ENCODE measurements around the gene FUCA2. TPM values are rescaled to one million over a fixed set of nuclear protein-coding genes. Genes with fewer than 3 reads are reported as not detected.
"Not testable (repeated sequence)": the region's sequence is repeated elsewhere in the genome, so short reads cannot be mapped to it uniquely, and the experiment has no call there.

The FUCA2 gene
- total RNA-seq, 1 donor: 58.7 TPM

- peak overlapping the region; percentile 99 for H3K4me3 ChIP-seq (ENCODE audit: low read depth, low read length)
- no peak for DNase-seq (ENCODE audit: low read depth)
- no peak for TF ChIP-seq CTCF (IDR thresholded peaks at IDR 0.05; ENCODE audit: insufficient read depth, low read depth, low read length)
These were observed 62.3 kb downstream of the FUCA2 start for GRCh38 chr6:143449082-143449713.

GRCh38 chr6:143447865-143448264, 63.7 kb downstream of the FUCA2 start:
- not testable (repeated sequence) for H3K4me3 ChIP-seq (ENCODE audit: low read depth, low read length); DNase-seq (ENCODE audit: low read depth)

Small RNAs within 50 kb of the gene (small RNA-seq; reads per million reads assigned to genes)
- 1.2 reads per million, percentile 24 among the genes with 10 or more reads in this experiment for gene RNA5SP221

Other genes starting within 250 kb of the FUCA2 start
- gene ADAT2, start 61.0 kb downstream of the FUCA2 start, total RNA-seq: 3.0 and 3.5 TPM in 2 replicates
- gene PEX3, start 60.9 kb downstream of the FUCA2 start, total RNA-seq: 22.5 and 24.6 TPM in 2 replicates
- gene PHACTR2, start 166.2 kb upstream of the FUCA2 start, total RNA-seq: 51.4 and 62.5 TPM in 2 replicates

Data from fibroblast of villous mesenchyme (primary cell).